Astrocyte (in vitro differentiated cells and primary cell): ENCODE results near the gene AFF3.

Experiments
- EZH2 ChIP-seq: IDR thresholded peaks from 2 replicates; pipeline ENCODE4 v1.6.1; 2012; ENCODE audit warnings: mild to moderate bottlenecking, low read length, inconsistent platforms; ENCODE audit not compliant: insufficient read depth
- TF ChIP-seq, protein P1 (sequence below): IDR thresholded peaks from 2 replicates; pipeline ENCODE4 v1.5.1; 2011; ENCODE audit warnings: low read depth, mild to moderate bottlenecking, inconsistent platforms, low read length, moderate library complexity; ENCODE audit not compliant: insufficient read depth

DNA sequence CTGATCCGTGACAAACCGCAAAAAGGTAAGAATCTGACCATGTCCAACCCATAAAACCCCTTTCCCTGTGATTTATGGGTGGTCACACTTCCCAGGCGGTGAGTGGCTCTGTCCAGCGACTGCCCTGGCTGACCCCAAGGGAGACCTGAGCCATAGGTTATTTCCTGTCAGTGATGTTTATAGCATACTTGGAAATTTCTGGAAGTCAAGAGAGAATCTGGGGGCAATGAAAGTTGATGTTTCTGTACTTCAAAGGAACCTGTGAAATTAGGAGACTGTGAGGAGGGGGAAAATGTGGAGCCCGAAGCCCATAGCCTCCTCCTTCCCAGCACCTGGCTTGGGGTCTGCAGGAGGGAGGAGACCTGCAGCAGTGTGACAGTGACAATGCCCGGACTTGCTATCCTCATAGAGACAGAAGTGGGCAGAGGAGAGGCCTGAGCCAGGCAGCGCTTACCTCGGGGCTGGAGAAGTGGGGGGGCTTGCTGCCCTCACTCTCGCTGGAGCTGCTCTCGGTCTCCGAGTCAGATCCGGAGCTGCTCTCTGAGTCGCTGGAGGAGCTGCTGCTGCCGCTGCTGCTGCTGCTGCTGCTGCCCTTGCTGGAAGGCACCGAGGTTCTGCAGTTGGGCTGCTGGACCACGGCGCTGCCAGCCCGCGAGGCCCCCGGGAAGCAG is 541.3 kb downstream of the AFF3 start:
- TF ChIP-seq, protein P1, sequence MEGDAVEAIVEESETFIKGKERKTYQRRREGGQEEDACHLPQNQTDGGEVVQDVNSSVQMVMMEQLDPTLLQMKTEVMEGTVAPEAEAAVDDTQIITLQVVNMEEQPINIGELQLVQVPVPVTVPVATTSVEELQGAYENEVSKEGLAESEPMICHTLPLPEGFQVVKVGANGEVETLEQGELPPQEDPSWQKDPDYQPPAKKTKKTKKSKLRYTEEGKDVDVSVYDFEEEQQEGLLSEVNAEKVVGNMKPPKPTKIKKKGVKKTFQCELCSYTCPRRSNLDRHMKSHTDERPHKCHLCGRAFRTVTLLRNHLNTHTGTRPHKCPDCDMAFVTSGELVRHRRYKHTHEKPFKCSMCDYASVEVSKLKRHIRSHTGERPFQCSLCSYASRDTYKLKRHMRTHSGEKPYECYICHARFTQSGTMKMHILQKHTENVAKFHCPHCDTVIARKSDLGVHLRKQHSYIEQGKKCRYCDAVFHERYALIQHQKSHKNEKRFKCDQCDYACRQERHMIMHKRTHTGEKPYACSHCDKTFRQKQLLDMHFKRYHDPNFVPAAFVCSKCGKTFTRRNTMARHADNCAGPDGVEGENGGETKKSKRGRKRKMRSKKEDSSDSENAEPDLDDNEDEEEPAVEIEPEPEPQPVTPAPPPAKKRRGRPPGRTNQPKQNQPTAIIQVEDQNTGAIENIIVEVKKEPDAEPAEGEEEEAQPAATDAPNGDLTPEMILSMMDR = no peak
- no peak for TF ChIP-seq EZH2
